ENCODE measurements around the gene IL11.
"Not testable (repeated sequence)": the region's sequence is repeated elsewhere in the genome, so short reads cannot be mapped to it uniquely, and the experiment has no call there.

IL11 gene

GRCh38 chr19:55407800-55408532 lies 37.7 kb upstream of the IL11 start:
- peak overlapping the region; percentile 53 for H3K4me3 ChIP-seq (ENCODE audit: low read length)
- TF ChIP-seq CTCF (IDR thresholded peaks at IDR 0.05; ENCODE audit: insufficient read depth, low read depth, low read length, missing control alignments) = no peak
- DNase-seq (ENCODE audit: low read depth) = peak; percentile 99

- not testable (repeated sequence) for DNase-seq (ENCODE audit: low read depth)
- peak within 1 kb of the TSS; percentile 72 for H3K4me3 ChIP-seq (ENCODE audit: low read length)
These were observed 37.2 kb upstream of the IL11 start, which contains the start of gene UBE2S for GRCh38 chr19:55407550-55407799. TSS of gene UBE2S (minus strand) at chr19:55407788. CDS start at chr19:55407589, 199 bp downstream.

- peak overlapping the region; percentile 72 for H3K4me3 ChIP-seq (ENCODE audit: low read length)
- DNase-seq (ENCODE audit: low read depth) = peak; percentile 43
- no peak for TF ChIP-seq CTCF (IDR thresholded peaks at IDR 0.05; ENCODE audit: insufficient read depth, low read depth, low read length, missing control alignments)
These were observed 36.7 kb upstream of the IL11 start for GRCh38 chr19:55406826-55407549.

- DNase-seq (ENCODE audit: low read depth) = no peak
- H3K4me3 ChIP-seq (ENCODE audit: low read length) = peak overlapping the region; percentile 72
- TF ChIP-seq CTCF (IDR thresholded peaks at IDR 0.05; ENCODE audit: insufficient read depth, low read depth, low read length, missing control alignments) = no peak
These were observed 36.0 kb upstream of the IL11 start for GRCh38 chr19:55406091-55406825.

GRCh38 chr19:55405638-55406037 lies 35.4 kb upstream of the IL11 start:
- peak overlapping the region; percentile 72 for H3K4me3 ChIP-seq (ENCODE audit: low read length)
- DNase-seq (ENCODE audit: low read depth) = no peak
- no peak for TF ChIP-seq CTCF (IDR thresholded peaks at IDR 0.05; ENCODE audit: insufficient read depth, low read depth, low read length, missing control alignments)

- H3K4me3 ChIP-seq (ENCODE audit: low read length) = no peak overlapping the region
- DNase-seq (ENCODE audit: low read depth) = no peak
- no peak for TF ChIP-seq CTCF (IDR thresholded peaks at IDR 0.05; ENCODE audit: insufficient read depth, low read depth, low read length, missing control alignments)
These were observed 32.2 kb upstream of the IL11 start for GRCh38 chr19:55402509-55402908.

GRCh38 chr19:55401390-55401789 lies 31.1 kb upstream of the IL11 start:
- H3K4me3 ChIP-seq (ENCODE audit: low read length); DNase-seq (ENCODE audit: low read depth): not testable (repeated sequence)

Data from epithelial cell of esophagus (primary cell).